ENCODE data around the gene MAP3K5.

- TF ChIP-seq CTCF (IDR thresholded peaks at IDR 0.05) (no peak), POLR2A (IDR thresholded peaks at IDR 0.05) (no peak), POLR2AphosphoS5 (IDR thresholded peaks at IDR 0.05) (no peak)
Measured at GRCh38 chr6:136787726-136788068, 4.6 kb downstream of the MAP3K5 start.
